DND-41 (cell line): ENCODE results near the gene POLE3.

Experiments used
- ATAC-seq: fragments of 200-7000 bp; cut with Tn5 transposase; 3 replicates; pipeline ENCODE4 v1.9.1; 2021; ENCODE audit warnings: low read depth; ENCODE audit not compliant: insufficient read depth
- DNase-seq: peaks from one replicate; pipeline ENCODE4 v3.0.0-alpha.2; 2020
- H2AFZ ChIP-seq: 2 replicates; pipeline ENCODE4 v1.6.0; 2012; ENCODE audit warnings: low read depth, low read length
- H3K27ac ChIP-seq: 2 replicates; pipeline ENCODE4 v1.5.1; 2012; ENCODE audit warnings: low read length, inconsistent platforms
- H3K27me3 ChIP-seq: fragments of 200-600 bp; sonication (generic); 2 replicates; pipeline ENCODE4 v1.6.0; 2012; ENCODE audit warnings: low read length, mild to moderate bottlenecking, inconsistent platforms; ENCODE audit not compliant: insufficient read depth, poor library complexity
- H3K36me3 ChIP-seq: 2 replicates; pipeline ENCODE4 v1.5.1; 2012; ENCODE audit warnings: low read length, inconsistent platforms; ENCODE audit not compliant: insufficient read depth
- H3K4me1 ChIP-seq: 2 replicates; pipeline ENCODE4 v1.5.1; 2012; ENCODE audit warnings: mild to moderate bottlenecking, low read length; ENCODE audit not compliant: insufficient read depth
- H3K4me2 ChIP-seq: 2 replicates; pipeline ENCODE4 v1.6.0; 2012; ENCODE audit warnings: mild to moderate bottlenecking, moderate library complexity, low read length, inconsistent platforms; ENCODE audit not compliant: insufficient read depth
- H3K4me3 ChIP-seq, 2 experiments: fragments of 200-600 bp in 1 of 2; shearing (Covaris generic) in 1 of 2; 2 replicates each; pipeline ENCODE4 v1.5.1; 2012 to 2016; ENCODE audit warnings: inconsistent platforms in 2 of 2, low read length in 2 of 2, mild to moderate bottlenecking in 2 of 2, low read depth in 1 of 2, moderate library complexity in 1 of 2
- H3K79me2 ChIP-seq: 2 replicates; pipeline ENCODE4 v1.6.0; 2012; ENCODE audit warnings: low read length, inconsistent platforms; ENCODE audit not compliant: insufficient read depth
- H3K9ac ChIP-seq: 2 replicates; pipeline ENCODE4 v1.6.0; 2012; ENCODE audit warnings: low read depth, mild to moderate bottlenecking, inconsistent platforms, low read length, moderate library complexity
- H3K9me3 ChIP-seq: 2 replicates; pipeline ENCODE4 v1.5.1; 2012; ENCODE audit warnings: low read length, moderate library complexity, mild to moderate bottlenecking, inconsistent platforms; ENCODE audit not compliant: insufficient read depth, severe bottlenecking
- H4K20me1 ChIP-seq: 2 replicates; pipeline ENCODE4 v1.6.0; 2012; ENCODE audit warnings: low read length; ENCODE audit not compliant: insufficient read depth
- EZH2 ChIP-seq: IDR thresholded peaks from 3 replicates; pipeline ENCODE4 v1.6.1; 2012; ENCODE audit warnings: borderline replicate concordance, low read depth, mild to moderate bottlenecking, moderate library complexity, low read length, inconsistent platforms; ENCODE audit not compliant: severe bottlenecking
- TF ChIP-seq, protein P1 (sequence below): IDR thresholded peaks from 2 replicates; pipeline ENCODE4 v1.5.1; 2012; ENCODE audit warnings: borderline replicate concordance, low read length, moderate library complexity, mild to moderate bottlenecking; ENCODE audit not compliant: poor library complexity, severe bottlenecking; ENCODE audit errors: extremely low read depth

Gene POLE3

GRCh38 chr9:113391917-113392316 is 18.6 kb downstream of the POLE3 start:
- Histone ChIP-seq H4K20me1 (no peaks in the 10 kb centered on the region), H2AFZ (no peak overlapping the region), H3K9me3 (no peaks in the 10 kb centered on the region), H3K27me3 (no peaks in the 10 kb centered on the region), H3K36me3 (peaks cover 58% of the 10 kb centered on the region), H3K4me1 (no peaks in the 10 kb centered on the region), H3K9ac (no peak overlapping the region), H3K27ac (no peak overlapping the region), H3K79me2 (no peaks in the 10 kb centered on the region), H3K4me2 (no peak overlapping the region), H3K4me3 (no peak overlapping the region)
- TF ChIP-seq, protein P1, sequence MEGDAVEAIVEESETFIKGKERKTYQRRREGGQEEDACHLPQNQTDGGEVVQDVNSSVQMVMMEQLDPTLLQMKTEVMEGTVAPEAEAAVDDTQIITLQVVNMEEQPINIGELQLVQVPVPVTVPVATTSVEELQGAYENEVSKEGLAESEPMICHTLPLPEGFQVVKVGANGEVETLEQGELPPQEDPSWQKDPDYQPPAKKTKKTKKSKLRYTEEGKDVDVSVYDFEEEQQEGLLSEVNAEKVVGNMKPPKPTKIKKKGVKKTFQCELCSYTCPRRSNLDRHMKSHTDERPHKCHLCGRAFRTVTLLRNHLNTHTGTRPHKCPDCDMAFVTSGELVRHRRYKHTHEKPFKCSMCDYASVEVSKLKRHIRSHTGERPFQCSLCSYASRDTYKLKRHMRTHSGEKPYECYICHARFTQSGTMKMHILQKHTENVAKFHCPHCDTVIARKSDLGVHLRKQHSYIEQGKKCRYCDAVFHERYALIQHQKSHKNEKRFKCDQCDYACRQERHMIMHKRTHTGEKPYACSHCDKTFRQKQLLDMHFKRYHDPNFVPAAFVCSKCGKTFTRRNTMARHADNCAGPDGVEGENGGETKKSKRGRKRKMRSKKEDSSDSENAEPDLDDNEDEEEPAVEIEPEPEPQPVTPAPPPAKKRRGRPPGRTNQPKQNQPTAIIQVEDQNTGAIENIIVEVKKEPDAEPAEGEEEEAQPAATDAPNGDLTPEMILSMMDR: no peak
- no peak for TF ChIP-seq EZH2
- no peak for DNase-seq
- ATAC-seq: no peak

GRCh38 chr9:113390192-113390960 is 20.1 kb downstream of the POLE3 start:
- Histone ChIP-seq H3K36me3 (peaks cover 56% of the 10 kb centered on the region), H3K4me3 (no peak overlapping the region), H3K9me3 (no peaks in the 10 kb centered on the region), H3K9ac (no peak overlapping the region), H2AFZ (no peak overlapping the region), H3K27me3 (no peaks in the 10 kb centered on the region), H3K79me2 (no peaks in the 10 kb centered on the region), H3K27ac (no peak overlapping the region), H3K4me2 (no peak overlapping the region), H3K4me1 (no peaks in the 10 kb centered on the region), H4K20me1 (no peaks in the 10 kb centered on the region)
- no peak for TF ChIP-seq EZH2
- TF ChIP-seq, protein P1: no peak
- ATAC-seq (no peak), DNase-seq (no peak)

DNA sequence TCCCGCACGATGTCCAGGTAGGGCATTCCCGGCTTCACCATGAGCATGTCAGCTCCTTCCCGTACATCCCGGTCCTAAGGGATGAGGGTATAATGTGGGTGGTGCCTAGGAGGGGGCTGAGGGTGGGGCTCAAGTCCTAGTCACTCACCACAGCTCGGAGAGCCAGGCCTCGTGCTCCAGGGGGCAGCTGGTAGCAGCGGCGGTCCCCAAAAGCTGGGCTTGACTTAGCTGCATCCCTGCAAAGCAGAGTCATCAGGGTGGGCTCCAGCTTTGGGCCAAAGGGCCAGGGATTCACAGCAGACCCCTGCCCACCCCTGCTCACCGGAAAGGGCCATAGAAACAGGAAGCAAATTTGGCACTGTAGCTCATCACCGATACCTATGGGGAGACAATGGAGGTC is 21.0 kb downstream of the POLE3 start:
- TF ChIP-seq, protein P1: no peak
- no peak for TF ChIP-seq EZH2
- DNase-seq: no peak
- H3K9ac ChIP-seq: no peak overlapping the region
- H3K4me3 ChIP-seq: no peak overlapping the region
- no peak overlapping the region for H3K4me2 ChIP-seq
- H4K20me1 ChIP-seq: no peaks in the 10 kb centered on the region
- H3K9me3 ChIP-seq: no peaks in the 10 kb centered on the region
- H3K36me3 ChIP-seq: peaks cover 54% of the 10 kb centered on the region
- H3K27me3 ChIP-seq: no peaks in the 10 kb centered on the region
- no peak overlapping the region for H2AFZ ChIP-seq
- H3K4me1 ChIP-seq: no peaks in the 10 kb centered on the region
- H3K27ac ChIP-seq: no peak overlapping the region
- no peaks in the 10 kb centered on the region for H3K79me2 ChIP-seq
- no peak for ATAC-seq
